Pancreas (tissue), 10 donors: ENCODE data around the gene SPRR5. TPM values are rescaled to one million over a fixed set of nuclear protein-coding genes. Genes with fewer than 3 reads are reported as not detected.

ENCODE experiments used
- ATAC-seq, 4 donors: fragments of 200-7000 bp; cut with Tn5 transposase; one replicate each; pipeline versions ENCODE4 v1.8.0 to v1.9.1; 2020; ENCODE audit warnings: mild to moderate bottlenecking in 4 of 4, moderate library complexity in 4 of 4
- DNase-seq, 6 donors: peaks; one replicate each; pipeline ENCODE4 v3.0.0-alpha.2; 2020
- FAIRE-seq: peaks from 2 replicates; lab custom pipeline; 2012; peaks lifted over from hg19 to GRCh38; lab: Jason Lieb, UNC
- H3K27ac ChIP-seq, 4 donors: fragments of 200-600 bp; sonication (generic); 1 replicate in 3 of 4; 2 replicates in 1 of 4; pipeline versions ENCODE4 v1.5.0 to v1.8.0; 2020
- H3K27me3 ChIP-seq, 4 donors: fragments of 200-600 bp; one replicate each; pipeline ENCODE4 v1.8.0; 2021
- H3K36me3 ChIP-seq, 3 donors: fragments of 200-600 bp; sonication (generic) in 1 of 3; one replicate each; pipeline versions ENCODE4 v1.5.0 to v1.8.0; 2020 to 2021
- H3K4me1 ChIP-seq, 3 donors: fragments of 200-600 bp; one replicate each; pipeline ENCODE4 v1.8.0; 2021
- H3K4me3 ChIP-seq, 4 donors: fragments of 200-600 bp; sonication (generic) in 2 of 4; one replicate each; pipeline versions ENCODE4 v1.5.0 to v1.8.0; 2020 to 2021
- H3K9me3 ChIP-seq, 4 donors: fragments of 200-600 bp; one replicate each; pipeline ENCODE4 v1.8.0; 2021
- WGBS, 2 donors: extraction: QIAGEN DNeasy Blood & Tissue Kit; methylation state at CpG; one replicate each; pipeline ENCODE4 v1.1.7; 2013; 5-methylcytosine and 5-hydroxymethylcytosine counted together
- intact Hi-C, 3 donors: fragments of 100-400 bp; cut with DNase I; formaldehyde crosslinking; loops; one replicate each; pipeline versions ENCODE4 v1.11.1 to v1.14.2; 2022
- polyA plus RNA-seq, 2 donors: library from polyadenylated mRNA; stranded (reverse); fragments of 200-250 nt; gene quantifications; one replicate each; pipeline ENCODE4 v1.2.3, GENCODE V29; 2013
- total RNA-seq, 6 donors: library from RNA; stranded (reverse); fragmentation: NEBNext Ultra II Directional in 4 of 6; extraction: Animal tissue kit (Norgen Biotek cat#: 25700) in 4 of 6; gene quantifications; one replicate each; pipeline versions ENCODE4 v1.2.1 to v1.2.4, GENCODE V29; 2021 to 2023
- TF ChIP-seq, protein P1 (sequence below), 4 donors: fragments of 200-600 bp; sonication (generic) in 3 of 4; IDR thresholded peaks; one replicate each; pipeline versions ENCODE4 v1.5.0 to v1.8.0; 2021; ENCODE audit warnings: antibody characterized with exemption in 4 of 4
- donor health status: healthy with polysubstance abuse.
- donor health status: DM: no; HTN: no; CAD: no; lungs with moderate emphysema.
- donor health status: DM: no; HTN: no; CAD: no.
- donor health status: control.
- donor health status: control.
- donor health status: Bipolar disorder and iron deficiency.
- donor health status: DM: yes; HTN: yes; CAD: no.
- donor health status: DM: no; HTN: no; CAD: no.
- donor health status: DM: no; HTN: no; CAD: no.
- donor health status: DM: yes; HTN: yes; CAD: no.

SPRR5 gene
- total and polyA plus RNA-seq, 8 donors: not detected

DNA sequence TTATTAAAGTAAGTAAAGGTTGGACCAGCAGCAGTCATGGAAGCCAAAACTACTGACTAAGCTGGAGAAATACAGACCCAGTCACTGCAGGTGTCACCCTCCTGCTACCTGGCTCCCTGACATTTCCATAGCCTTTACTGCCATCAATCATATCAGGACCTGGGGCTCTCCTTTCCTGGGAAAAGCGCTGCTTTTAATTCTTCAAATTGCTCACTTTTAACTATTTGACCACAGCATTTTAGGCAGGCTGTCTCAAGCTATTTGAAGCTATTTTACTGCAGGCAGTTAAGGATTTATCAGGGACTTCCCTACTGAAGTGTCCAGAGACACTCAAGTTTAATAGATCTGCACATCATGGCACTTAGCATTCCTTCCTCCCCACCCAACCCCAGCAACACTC lies 34.5 kb upstream of the SPRR5 start:
- FAIRE-seq (no peak), ATAC-seq (no peak), DNase-seq (no peak)
- Histone ChIP-seq H3K27me3 (peaks cover 0 to 7% (median 0%) of the 10 kb centered on the region in 4 donors), H3K4me3 (no peak overlapping the region), H3K27ac (no peak overlapping the region), H3K36me3 (no peaks in the 10 kb centered on the region), H3K4me1 (no peaks in the 10 kb centered on the region), H3K9me3 (no peaks in the 10 kb centered on the region)
- 24 to 37% methylated on average over 1 of the region's 1 CpG for WGBS, 2 donors
- TF ChIP-seq, protein P1, sequence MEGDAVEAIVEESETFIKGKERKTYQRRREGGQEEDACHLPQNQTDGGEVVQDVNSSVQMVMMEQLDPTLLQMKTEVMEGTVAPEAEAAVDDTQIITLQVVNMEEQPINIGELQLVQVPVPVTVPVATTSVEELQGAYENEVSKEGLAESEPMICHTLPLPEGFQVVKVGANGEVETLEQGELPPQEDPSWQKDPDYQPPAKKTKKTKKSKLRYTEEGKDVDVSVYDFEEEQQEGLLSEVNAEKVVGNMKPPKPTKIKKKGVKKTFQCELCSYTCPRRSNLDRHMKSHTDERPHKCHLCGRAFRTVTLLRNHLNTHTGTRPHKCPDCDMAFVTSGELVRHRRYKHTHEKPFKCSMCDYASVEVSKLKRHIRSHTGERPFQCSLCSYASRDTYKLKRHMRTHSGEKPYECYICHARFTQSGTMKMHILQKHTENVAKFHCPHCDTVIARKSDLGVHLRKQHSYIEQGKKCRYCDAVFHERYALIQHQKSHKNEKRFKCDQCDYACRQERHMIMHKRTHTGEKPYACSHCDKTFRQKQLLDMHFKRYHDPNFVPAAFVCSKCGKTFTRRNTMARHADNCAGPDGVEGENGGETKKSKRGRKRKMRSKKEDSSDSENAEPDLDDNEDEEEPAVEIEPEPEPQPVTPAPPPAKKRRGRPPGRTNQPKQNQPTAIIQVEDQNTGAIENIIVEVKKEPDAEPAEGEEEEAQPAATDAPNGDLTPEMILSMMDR (IDR thresholded peaks at IDR 0.05): no peak
- intact Hi-C loops: loop anchor here in 1 of 3 donors (5.0 kb wide), 1 partner anchor 285 kb away; no protein-coding TSS in a partner anchor

DNA sequence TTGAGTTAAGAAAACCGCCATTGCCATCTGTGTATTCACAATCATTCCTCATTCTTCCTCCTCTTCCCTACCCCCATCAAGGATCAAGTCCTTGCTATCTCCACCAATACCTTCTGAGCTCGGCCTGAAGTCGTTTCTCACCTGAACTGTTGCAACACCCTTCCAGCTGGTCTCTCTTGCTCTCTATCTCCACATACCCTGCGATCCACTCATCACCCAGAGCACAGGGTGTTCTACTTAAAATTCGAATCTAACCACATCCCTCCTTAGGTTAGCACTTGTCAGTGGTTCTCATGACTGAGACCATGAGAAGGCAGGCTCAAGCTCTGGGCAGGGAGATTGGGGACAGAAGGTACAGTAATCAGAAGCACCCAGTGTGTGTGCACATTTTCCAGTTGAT lies 34.1 kb upstream of the SPRR5 start:
- H3K36me3 ChIP-seq: no peaks in the 10 kb centered on the region
- H3K4me3 ChIP-seq: no peak overlapping the region
- no peaks in the 10 kb centered on the region for H3K4me1 ChIP-seq
- peaks cover 0 to 7% (median 0%) of the 10 kb centered on the region in 4 donors for H3K27me3 ChIP-seq
- no peak for FAIRE-seq
- TF ChIP-seq, protein P1 (IDR thresholded peaks at IDR 0.05): no peak
- DNase-seq: no peak
- ATAC-seq: no peak
- intact Hi-C loops: loop anchor here in 1 of 3 donors (5.0 kb wide), 1 partner anchor 284 kb away; no protein-coding TSS in a partner anchor
- H3K27ac ChIP-seq: no peak overlapping the region
- 36 to 40% methylated on average over 5 of the region's 5 CpGs for WGBS, 2 donors
- H3K9me3 ChIP-seq: no peaks in the 10 kb centered on the region

DNA sequence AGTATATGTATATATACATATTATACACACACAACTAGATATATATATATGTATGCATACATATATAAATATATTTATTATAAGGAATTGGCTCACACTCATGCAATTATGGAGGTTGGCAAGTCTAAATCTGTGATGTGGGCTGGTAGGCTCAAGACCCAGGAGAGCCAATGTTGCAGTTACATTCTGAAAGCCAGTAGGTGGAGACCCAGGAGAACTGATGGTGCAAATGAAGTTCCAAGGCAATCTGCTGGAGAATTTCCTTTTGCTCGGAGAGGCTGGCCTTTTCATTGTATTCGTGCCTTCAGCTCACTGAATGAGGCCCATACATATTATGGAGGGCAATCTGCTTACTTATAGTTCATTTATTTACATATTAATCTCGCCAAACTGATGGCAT lies 29.2 kb upstream of the SPRR5 start:
- intact Hi-C loops: no loop called here
- no peak for FAIRE-seq
- Histone ChIP-seq H3K27me3 (no peaks in the 10 kb centered on the region), H3K36me3 (no peaks in the 10 kb centered on the region), H3K4me3 (no peak overlapping the region), H3K9me3 (no peaks in the 10 kb centered on the region), H3K27ac (no peak overlapping the region), H3K4me1 (no peaks in the 10 kb centered on the region)
- DNase-seq: peak in 1 of 6 donors; percentile 32
- TF ChIP-seq, protein P1 (IDR thresholded peaks at IDR 0.05): peak in 1 of 4 donors; percentile 25
- ATAC-seq: peak in 2 of 4 donors; percentile 75 to 86
- WGBS, 2 donors: 6 to 11% methylated on average over 3 of the region's 3 CpGs

DNA sequence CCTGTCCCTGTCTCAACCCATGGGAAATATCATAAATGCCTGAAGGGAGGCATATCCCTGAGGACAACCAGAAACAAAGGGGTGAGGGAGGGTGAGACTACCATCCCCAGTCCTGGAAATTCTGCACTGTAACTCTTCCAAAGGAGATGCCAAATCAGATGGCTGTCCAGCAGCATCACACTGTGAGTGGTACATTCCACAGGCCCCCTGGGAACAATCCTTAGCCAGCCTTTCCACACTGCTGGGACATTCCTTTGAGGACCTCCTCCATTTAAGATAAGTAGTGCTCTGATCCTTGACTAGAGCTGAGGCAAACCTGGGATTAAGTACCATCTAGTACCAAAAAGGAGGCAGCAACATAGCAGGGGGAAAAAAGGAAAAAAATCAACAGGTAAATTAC lies 27.9 kb upstream of the SPRR5 start:
- TF ChIP-seq, protein P1 (IDR thresholded peaks at IDR 0.05): no peak
- Histone ChIP-seq H3K4me3 (no peak overlapping the region), H3K9me3 (no peaks in the 10 kb centered on the region), H3K27me3 (no peaks in the 10 kb centered on the region), H3K27ac (no peak overlapping the region), H3K36me3 (no peaks in the 10 kb centered on the region), H3K4me1 (no peaks in the 10 kb centered on the region)
- FAIRE-seq (no peak), ATAC-seq (no peak), DNase-seq (no peak)
- intact Hi-C loops: no loop called here

DNA sequence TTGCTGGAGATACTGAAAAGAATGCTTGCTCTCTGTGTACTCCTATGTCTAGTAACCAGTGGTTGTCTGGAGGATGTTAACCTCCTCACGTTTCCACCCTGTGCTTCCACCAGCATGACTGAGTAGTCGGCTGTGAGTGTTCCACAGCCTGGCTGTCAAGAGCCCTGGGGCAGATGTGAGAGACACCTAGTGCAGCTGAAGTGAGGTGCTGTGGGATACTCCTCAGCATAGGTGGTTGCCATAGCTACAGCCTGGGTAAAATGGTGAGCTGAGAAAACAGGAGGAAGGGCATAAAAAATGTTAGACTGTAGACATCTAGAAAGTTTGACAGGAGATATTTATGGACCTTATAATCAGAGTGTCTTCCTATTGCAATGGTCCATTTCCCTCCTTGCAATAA lies 22.8 kb upstream of the SPRR5 start:
- Histone ChIP-seq H3K27ac (no peak overlapping the region), H3K4me3 (no peak overlapping the region), H3K9me3 (no peaks in the 10 kb centered on the region), H3K4me1 (no peaks in the 10 kb centered on the region), H3K27me3 (peaks cover 0 to 3% (median 0%) of the 10 kb centered on the region in 4 donors), H3K36me3 (no peaks in the 10 kb centered on the region)
- DNase-seq (no peak), FAIRE-seq (no peak), ATAC-seq (no peak)
- WGBS, 2 donors: 31 to 33% methylated on average over 2 of the region's 2 CpGs
- intact Hi-C loops: no loop called here
- TF ChIP-seq, protein P1 (IDR thresholded peaks at IDR 0.05): no peak
